Activated CD8-positive, alpha-beta memory T cell treated with anti-CD3 and anti-CD28 coated beads for 36 hours (primary cell): ENCODE data around the gene C9orf85. TPM values are rescaled to one million over a fixed set of nuclear protein-coding genes. Genes with fewer than 3 reads are reported as not detected.

Source experiments
- CTCF ChIA-PET: fragments of 350-600 bp; sonication (Branson Sonifier 250); formaldehyde crosslinking; loops from one replicate; lab custom pipeline; 2021; ENCODE audit warnings: antibody characterized with exemption; lab: Charles Lee
- POLR2A ChIA-PET: fragments of 350-600 bp; sonication (Branson Sonifier 250); formaldehyde crosslinking; loops from one replicate; lab custom pipeline; 2021; ENCODE audit warnings: antibody characterized with exemption; lab: Charles Lee
- total RNA-seq, 2 experiments: library from RNA; stranded (reverse); gene quantifications; one replicate each; pipeline ENCODE4 v1.2.3, GENCODE V29; 2021

C9orf85 gene
- 10 to 100 TPM; 10.5 to 11.2 TPM for total RNA-seq

- ChIA-PET POLR2A (interaction anchor here (0.7 to 1.5 kb wide), 4 partner anchors 12 to 145 kb away, joined by 4 to 8 read pairs (median 6); no protein-coding TSS in a partner anchor), CTCF (interaction anchor here (1.2 to 1.3 kb wide), 2 partner anchors 114 to 144 kb away, joined by 3 to 4 read pairs; no protein-coding TSS in a partner anchor)
Observed at GRCh38 chr9:71911061-71911907, at the start of gene C9orf85, which contains the start of gene ABHD17B. TSS of gene C9orf85 (plus strand) at chr9:71911639. CDS start at chr9:71911735, 96 bp downstream. TSS of gene ABHD17B (minus strand) at chr9:71911193. CDS start at chr9:71875080, 36,113 bp downstream.

- ChIA-PET POLR2A (no interaction called here), CTCF (no interaction called here)
Observed at GRCh38 chr9:71863631-71864030, 47.8 kb upstream of the C9orf85 start.

GRCh38 chr9:71875345-71875744, 36.1 kb upstream of the C9orf85 start:
- ChIA-PET POLR2A (no interaction called here), CTCF (no interaction called here)

- POLR2A ChIA-PET: no interaction called here
Observed at GRCh38 chr9:71876106-71876505, 35.3 kb upstream of the C9orf85 start.

GRCh38 chr9:71876829-71877228, 34.6 kb upstream of the C9orf85 start:
- CTCF ChIA-PET: no interaction called here

More at GRCh38 chr9:71876106-71876505, 35.3 kb upstream of the C9orf85 start:
- CTCF ChIA-PET: no interaction called here

GRCh38 chr9:71878327-71879274, 32.8 kb upstream of the C9orf85 start:
- POLR2A ChIA-PET: no interaction called here
- CTCF ChIA-PET: interaction anchor here (0.7 kb wide), 1 partner anchor 20 kb away, joined by 3 read pairs; no protein-coding TSS in a partner anchor

More at GRCh38 chr9:71876829-71877228, 34.6 kb upstream of the C9orf85 start:
- POLR2A ChIA-PET: no interaction called here

GRCh38 chr9:71879644-71880174, 31.7 kb upstream of the C9orf85 start:
- CTCF ChIA-PET: no interaction called here
- POLR2A ChIA-PET: no interaction called here

GRCh38 chr9:71884005-71884404, 27.4 kb upstream of the C9orf85 start:
- ChIA-PET POLR2A (no interaction called here), CTCF (no interaction called here)

GRCh38 chr9:71885467-71885866, 26.0 kb upstream of the C9orf85 start:
- ChIA-PET POLR2A (no interaction called here), CTCF (interaction anchor here (0.7 kb wide), 1 partner anchor 646 kb away, joined by 3 read pairs; no protein-coding TSS in a partner anchor)

- POLR2A ChIA-PET: interaction anchor here (0.5 kb wide), 1 partner anchor 12 kb away, joined by 3 read pairs; no protein-coding TSS in a partner anchor
- CTCF ChIA-PET: no interaction called here
Observed at GRCh38 chr9:71886015-71886414, 25.4 kb upstream of the C9orf85 start.

GRCh38 chr9:71886541-71886940, 24.9 kb upstream of the C9orf85 start:
- CTCF ChIA-PET: interaction anchor here (1.1 kb wide), 1 partner anchor 9 kb away, joined by 3 read pairs; no protein-coding TSS in a partner anchor
- POLR2A ChIA-PET: interaction anchor here (0.5 kb wide), 1 partner anchor 12 kb away, joined by 3 read pairs; no protein-coding TSS in a partner anchor

GRCh38 chr9:71887362-71887761, 24.1 kb upstream of the C9orf85 start:
- CTCF ChIA-PET: interaction anchor here (1.1 kb wide), 1 partner anchor 8 kb away, joined by 3 read pairs; no protein-coding TSS in a partner anchor

GRCh38 chr9:71890042-71890679, 21.3 kb upstream of the C9orf85 start:
- CTCF ChIA-PET: no interaction called here
- POLR2A ChIA-PET: no interaction called here

More at GRCh38 chr9:71887362-71887761, 24.1 kb upstream of the C9orf85 start:
- POLR2A ChIA-PET: no interaction called here

- ChIA-PET CTCF (no interaction called here), POLR2A (no interaction called here)
Observed at GRCh38 chr9:71891557-71892189, 19.8 kb upstream of the C9orf85 start.

GRCh38 chr9:71895117-71895516, 16.3 kb upstream of the C9orf85 start:
- POLR2A ChIA-PET: no interaction called here
- CTCF ChIA-PET: interaction anchor here (0.8 kb wide), 1 partner anchor 8 kb away, joined by 3 read pairs; no protein-coding TSS in a partner anchor

- CTCF ChIA-PET: interaction anchor here (0.8 kb wide), 1 partner anchor 9 kb away, joined by 3 read pairs; no protein-coding TSS in a partner anchor
- POLR2A ChIA-PET: no interaction called here
Observed at GRCh38 chr9:71895955-71896354, 15.5 kb upstream of the C9orf85 start.

GRCh38 chr9:71896761-71897160, 14.7 kb upstream of the C9orf85 start:
- POLR2A ChIA-PET: no interaction called here

GRCh38 chr9:71897577-71897976, 13.9 kb upstream of the C9orf85 start:
- POLR2A ChIA-PET: no interaction called here
- CTCF ChIA-PET: no interaction called here

More at GRCh38 chr9:71896761-71897160, 14.7 kb upstream of the C9orf85 start:
- CTCF ChIA-PET: no interaction called here
